HepG2 (cell line): Measurements from ENCODE around the gene FPGS. TPM values are rescaled to one million over a fixed set of nuclear protein-coding genes. Genes with fewer than 3 reads are reported as not detected.

Experiments
- ATAC-seq: fragments of 200-7000 bp; cut with Tn5 transposase; 3 replicates; pipeline ENCODE4 v1.9.1; 2020; ENCODE audit warnings: mild to moderate bottlenecking, moderate library complexity
- BruUV-seq: library from RNA; stranded (reverse); fragments of 400-500 nt; replicated peaks from 2 replicates; lab custom pipeline; 2021; lab: Mats Ljungman, UMichigan
- CTCF ChIA-PET: fragments of 300-600 bp; formaldehyde crosslinking; extraction: SDS; loops from one replicate; lab custom pipeline; 2021; ENCODE audit warnings: low total read pairs, inconsistent platforms, low intra/inter-chr PET ratio; lab: Yijun Ruan, JAX
- POLR2A ChIA-PET: fragments of 350-600 bp; sonication (Branson Sonifier 250); formaldehyde crosslinking; loops from one replicate; lab custom pipeline; 2020; ENCODE audit warnings: antibody characterized with exemption, inconsistent platforms; lab: Yijun Ruan, JAX
- DNase-seq: peaks from one replicate; pipeline ENCODE4 v3.0.0-alpha.2; 2015; ENCODE audit warnings: low spot score
- FAIRE-seq: peaks from 3 replicates; lab custom pipeline; 2011; peaks lifted over from hg19 to GRCh38; lab: Jason Lieb, UNC
- H2AFZ ChIP-seq: one replicate; pipeline ENCODE4 v1.6.1; 2011; ENCODE audit warnings: low read length, inconsistent platforms
- H3K27ac ChIP-seq: fragments of 300-600 bp; 3 replicates; pipeline ENCODE4 v1.8.0; 2011; ENCODE audit warnings: mixed run types, mild to moderate bottlenecking, mixed read lengths, low read length, inconsistent platforms; ENCODE audit not compliant: insufficient read depth; ENCODE audit errors: extremely low read length
- H3K27me3 ChIP-seq, 2 experiments: fragments of 200-600 bp in 1 of 2; 2 replicates in 1 of 2; 3 replicates in 1 of 2; pipeline versions ENCODE4 v1.6.0 to v1.8.0; 2011; ENCODE audit warnings: low read length in 2 of 2, mild to moderate bottlenecking in 2 of 2, moderate library complexity in 2 of 2, inconsistent platforms in 1 of 2; ENCODE audit not compliant: insufficient read depth in 2 of 2, control insufficient read depth in 1 of 2
- H3K36me3 ChIP-seq, 2 experiments: fragments of 200-600 bp in 1 of 2; replicated peaks in 1 of 2; 2 replicates in 1 of 2; 3 replicates in 1 of 2; pipeline versions ENCODE4 v1.5.1 to v1.8.0; 2011; ENCODE audit warnings: low read length in 2 of 2, inconsistent platforms in 1 of 2; ENCODE audit not compliant: insufficient read depth in 2 of 2, control insufficient read depth in 1 of 2
- H3K4me1 ChIP-seq: 2 replicates; pipeline ENCODE4 v1.5.1; 2012; ENCODE audit warnings: low read length, inconsistent platforms; ENCODE audit not compliant: insufficient read depth
- H3K4me2 ChIP-seq: 2 replicates; pipeline ENCODE4 v1.6.0; 2011; ENCODE audit warnings: low read depth, low read length, inconsistent platforms
- H3K4me3 ChIP-seq, 3 experiments: fragments of 200-600 bp in 1 of 3; sonication (generic), shearing (Covaris generic) in 1 of 3; replicated peaks in 1 of 3; 2 replicates each; pipeline ENCODE4 v1.5.1; 2011 to 2016; ENCODE audit warnings: low read length in 3 of 3, inconsistent platforms in 2 of 3, low read depth in 2 of 3, mild to moderate bottlenecking in 2 of 3, control low read depth in 1 of 3, mixed read lengths in 1 of 3; ENCODE audit not compliant: insufficient read depth in 1 of 3
- H3K79me2 ChIP-seq: one replicate; pipeline ENCODE4 v1.6.1; 2011; ENCODE audit warnings: low read length, inconsistent platforms; ENCODE audit not compliant: insufficient read depth
- H3K9ac ChIP-seq: 2 replicates; pipeline ENCODE4 v1.6.0; 2011; ENCODE audit warnings: mild to moderate bottlenecking, low read depth, low read length, inconsistent platforms; ENCODE audit not compliant: insufficient read depth
- H3K9me3 ChIP-seq: 2 replicates; pipeline ENCODE4 v1.5.1; 2012; ENCODE audit warnings: mild to moderate bottlenecking, low read length
- H4K20me1 ChIP-seq: 2 replicates; pipeline ENCODE4 v1.6.0; 2011; ENCODE audit warnings: inconsistent platforms, mild to moderate bottlenecking, low read length, moderate library complexity; ENCODE audit not compliant: insufficient read depth
- ARNT2 ChIP-seq: sonication (generic); formaldehyde crosslinking; IDR thresholded peaks from 2 replicates; pipeline ENCODE4 v1.8.0; 2022; ENCODE audit warnings: mild to moderate bottlenecking, low read depth, missing genetic modification reagents, moderate library complexity
- FOXA3 ChIP-seq: IDR thresholded peaks from 2 replicates; pipeline ENCODE4 v1.6.1; 2016; ENCODE audit warnings: missing genetic modification reagents, missing compliant biosample characterization
- LCORL ChIP-seq, 2 experiments: fragments of 450-650 bp in 1 of 2; sonication (generic) in 1 of 2; formaldehyde crosslinking in 1 of 2; IDR thresholded peaks; 2 replicates each; pipeline versions ENCODE4 v1.5.0 to v1.6.1; 2017 to 2020; ENCODE audit warnings: antibody characterized with exemption in 1 of 2, missing genetic modification reagents in 1 of 2
- REL ChIP-seq: sonication (generic); formaldehyde crosslinking; conservative IDR thresholded peaks from 2 replicates; pipeline ENCODE4 v1.8.0; 2022; ENCODE audit warnings: mild to moderate bottlenecking, missing genetic modification reagents, moderate library complexity
- SMAD9 ChIP-seq: sonication (generic); formaldehyde crosslinking; IDR thresholded peaks from 2 replicates; pipeline ENCODE4 v1.5.1; 2020; ENCODE audit warnings: mild to moderate bottlenecking, missing genetic modification reagents
- TFE3 ChIP-seq: IDR thresholded peaks from 2 replicates; pipeline ENCODE4 v1.6.1; 2016
- ZNF484 ChIP-seq: sonication (generic); formaldehyde crosslinking; IDR thresholded peaks from 2 replicates; pipeline ENCODE4 v1.5.1; 2020; ENCODE audit warnings: mild to moderate bottlenecking, low read depth, missing genetic modification reagents, borderline replicate concordance
- ZNF563 ChIP-seq: sonication (generic); formaldehyde crosslinking; IDR thresholded peaks from 2 replicates; pipeline ENCODE4 v1.8.0; 2022; ENCODE audit warnings: mild to moderate bottlenecking, moderate library complexity, missing genetic modification reagents
- ZXDC ChIP-seq: sonication (generic); formaldehyde crosslinking; IDR thresholded peaks from 2 replicates; pipeline ENCODE4 v1.5.0; 2020; ENCODE audit warnings: mild to moderate bottlenecking, missing genetic modification reagents
- WGBS: methylation state at CpG from one replicate; pipeline ENCODE4 v1.1.6; 2017; ENCODE audit warnings: low lambda C conversion rate; 5-methylcytosine and 5-hydroxymethylcytosine counted together
- in situ Hi-C: cut with HindIII; loops from 2 replicates; pipeline ENCODE4 v1.10.0; 2017; ENCODE audit warnings: low pct_unique_long_range_greater_than_20kb; ENCODE audit not compliant: extremely low pct_ligation_motif_present
- intact Hi-C: fragments of 100-400 bp; cut with micrococcal nuclease; formaldehyde crosslinking; loops from one replicate; pipeline ENCODE4 v1.10.0; 2022; ENCODE audit not compliant: unreplicated experiment
- polyA plus RNA-seq, 8 experiments: library from polyadenylated mRNA; depleted of rRNA in 3 of 8; stranded (reverse) in 7 of 8; unstranded in 1 of 8; fragments of >200 nt; fragmentation: Illumina TruSeq in 4 of 8; extraction: Trizol in 4 of 8; gene quantifications; 2 replicates each; pipeline versions ENCODE4 v1.2.1 to v1.2.3, GENCODE V29; 2011 to 2016; ENCODE audit warnings: low read depth in 4 of 8, missing spikeins in 1 of 8, mixed read lengths in 1 of 8; ENCODE audit not compliant: insufficient read depth in 1 of 8
- total RNA-seq, 5 experiments: library from RNA; depleted of rRNA; stranded (reverse); fragments of >200 nt; fragmentation: Illumina TruSeq; extraction: Trizol; gene quantifications; 2 replicates each; pipeline ENCODE4 v1.2.3, GENCODE V29; 2016; ENCODE audit warnings: low read depth in 1 of 5
- TF ChIP-seq, protein P1 (sequence below): sonication (generic); formaldehyde crosslinking; IDR thresholded peaks from 2 replicates; pipeline ENCODE4 v1.9.0; 2021; ENCODE audit warnings: missing genetic modification reagents, mild to moderate bottlenecking, borderline replicate concordance
- TF ChIP-seq, protein P2 (sequence below): sonication (generic); formaldehyde crosslinking; IDR thresholded peaks from 2 replicates; pipeline ENCODE4 v1.5.1; 2020; ENCODE audit warnings: mild to moderate bottlenecking, missing genetic modification reagents, moderate library complexity

FPGS gene
- total and polyA plus RNA-seq, 2 of the 13 experiments (the other 11 are each of a cell fraction or from before 2014, with no cell fraction given), result 35.6 to 36.8 TPM

GRCh38 chr9:127862075-127863011 is 59.7 kb downstream of the FPGS start:
- BruUV-seq, result no TSS peak
- H3K4me3 ChIP-seq, result peak overlapping the region in 1 of 3 experiments; percentile 43; a peak in 1 of 6 replicates
- FAIRE-seq, result no peak
- no peak for DNase-seq
- peaks cover 65% of the 10 kb centered on the region for H3K4me1 ChIP-seq
- in situ Hi-C loops (no loop called here), intact Hi-C loops (no loop called here)
- no peaks in the 10 kb centered on the region for H3K9me3 ChIP-seq
- 27% methylated on average over 23 of the region's 29 CpGs for WGBS
- H3K27ac ChIP-seq, result no peak overlapping the region
- no peaks in the 10 kb centered on the region for H4K20me1 ChIP-seq
- ChIA-PET CTCF (no interaction called here), POLR2A (interaction anchor here (1.4 kb wide), 1 partner anchor 69 kb away, joined by 3 read pairs; no protein-coding TSS in a partner anchor)
- no peaks in the 10 kb centered on the region for H3K36me3 ChIP-seq
- ATAC-seq, result peak; percentile 45
- no peak overlapping the region for H2AFZ ChIP-seq
- no peaks in the 10 kb centered on the region for H3K27me3 ChIP-seq
- peak overlapping the region; percentile 46 for H3K4me2 ChIP-seq
- peak overlapping the region; percentile 20; the same call in 1 of the 2 replicates for H3K9ac ChIP-seq
- no peaks in the 10 kb centered on the region for H3K79me2 ChIP-seq
- TF ChIP-seq FOXA3, result 0 out of 2 replicates have a peak, but pooled peaks have one; percentile 30
- 0 out of 2 replicates have a peak, but pooled peaks have one; percentile 37 for TF ChIP-seq SMAD9 (CRISPR knock-in tag)
- TF ChIP-seq, protein P1, sequence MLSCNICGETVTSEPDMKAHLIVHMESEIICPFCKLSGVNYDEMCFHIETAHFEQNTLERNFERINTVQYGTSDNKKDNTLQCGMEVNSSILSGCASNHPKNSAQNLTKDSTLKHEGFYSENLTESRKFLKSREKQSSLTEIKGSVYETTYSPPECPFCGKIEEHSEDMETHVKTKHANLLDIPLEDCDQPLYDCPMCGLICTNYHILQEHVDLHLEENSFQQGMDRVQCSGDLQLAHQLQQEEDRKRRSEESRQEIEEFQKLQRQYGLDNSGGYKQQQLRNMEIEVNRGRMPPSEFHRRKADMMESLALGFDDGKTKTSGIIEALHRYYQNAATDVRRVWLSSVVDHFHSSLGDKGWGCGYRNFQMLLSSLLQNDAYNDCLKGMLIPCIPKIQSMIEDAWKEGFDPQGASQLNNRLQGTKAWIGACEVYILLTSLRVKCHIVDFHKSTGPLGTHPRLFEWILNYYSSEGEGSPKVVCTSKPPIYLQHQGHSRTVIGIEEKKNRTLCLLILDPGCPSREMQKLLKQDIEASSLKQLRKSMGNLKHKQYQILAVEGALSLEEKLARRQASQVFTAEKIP, result no peak
- TF ChIP-seq REL (CRISPR knock-in tag), result no peak
- TF ChIP-seq ARNT2 (CRISPR knock-in tag), result 0 out of 2 replicates have a peak, but pooled peaks have one; percentile 33
- TF ChIP-seq, protein P2, sequence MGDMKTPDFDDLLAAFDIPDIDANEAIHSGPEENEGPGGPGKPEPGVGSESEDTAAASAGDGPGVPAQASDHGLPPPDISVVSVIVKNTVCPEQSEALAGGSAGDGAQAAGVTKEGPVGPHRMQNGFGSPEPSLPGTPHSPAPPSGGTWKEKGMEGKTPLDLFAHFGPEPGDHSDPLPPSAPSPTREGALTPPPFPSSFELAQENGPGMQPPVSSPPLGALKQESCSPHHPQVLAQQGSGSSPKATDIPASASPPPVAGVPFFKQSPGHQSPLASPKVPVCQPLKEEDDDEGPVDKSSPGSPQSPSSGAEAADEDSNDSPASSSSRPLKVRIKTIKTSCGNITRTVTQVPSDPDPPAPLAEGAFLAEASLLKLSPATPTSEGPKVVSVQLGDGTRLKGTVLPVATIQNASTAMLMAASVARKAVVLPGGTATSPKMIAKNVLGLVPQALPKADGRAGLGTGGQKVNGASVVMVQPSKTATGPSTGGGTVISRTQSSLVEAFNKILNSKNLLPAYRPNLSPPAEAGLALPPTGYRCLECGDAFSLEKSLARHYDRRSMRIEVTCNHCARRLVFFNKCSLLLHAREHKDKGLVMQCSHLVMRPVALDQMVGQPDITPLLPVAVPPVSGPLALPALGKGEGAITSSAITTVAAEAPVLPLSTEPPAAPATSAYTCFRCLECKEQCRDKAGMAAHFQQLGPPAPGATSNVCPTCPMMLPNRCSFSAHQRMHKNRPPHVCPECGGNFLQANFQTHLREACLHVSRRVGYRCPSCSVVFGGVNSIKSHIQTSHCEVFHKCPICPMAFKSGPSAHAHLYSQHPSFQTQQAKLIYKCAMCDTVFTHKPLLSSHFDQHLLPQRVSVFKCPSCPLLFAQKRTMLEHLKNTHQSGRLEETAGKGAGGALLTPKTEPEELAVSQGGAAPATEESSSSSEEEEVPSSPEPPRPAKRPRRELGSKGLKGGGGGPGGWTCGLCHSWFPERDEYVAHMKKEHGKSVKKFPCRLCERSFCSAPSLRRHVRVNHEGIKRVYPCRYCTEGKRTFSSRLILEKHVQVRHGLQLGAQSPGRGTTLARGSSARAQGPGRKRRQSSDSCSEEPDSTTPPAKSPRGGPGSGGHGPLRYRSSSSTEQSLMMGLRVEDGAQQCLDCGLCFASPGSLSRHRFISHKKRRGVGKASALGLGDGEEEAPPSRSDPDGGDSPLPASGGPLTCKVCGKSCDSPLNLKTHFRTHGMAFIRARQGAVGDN, result peak; percentile 92
- no peak for TF ChIP-seq LCORL (IDR thresholded peaks at IDR 0.05)
- 0 out of 2 replicates have a peak, but pooled peaks have one; percentile 35 for TF ChIP-seq LCORL (CRISPR knock-in tag; IDR thresholded peaks at IDR 0.05)
- 0 out of 2 replicates have a peak, but pooled peaks have one; percentile 35 for TF ChIP-seq TFE3
- no peak for TF ChIP-seq ZNF484
- no peak for TF ChIP-seq ZXDC (CRISPR knock-in tag)
- no peak for TF ChIP-seq ZNF563 (CRISPR knock-in tag)
